Astrocyte (in vitro differentiated cells and primary cell): Measurements from ENCODE around the gene ABCF1.

Source experiments
- EZH2 ChIP-seq: IDR thresholded peaks from 2 replicates; pipeline ENCODE4 v1.6.1; 2012; ENCODE audit warnings: mild to moderate bottlenecking, low read length, inconsistent platforms; ENCODE audit not compliant: insufficient read depth
- TF ChIP-seq, protein P1 (sequence below): IDR thresholded peaks from 2 replicates; pipeline ENCODE4 v1.5.1; 2011; ENCODE audit warnings: low read depth, mild to moderate bottlenecking, inconsistent platforms, low read length, moderate library complexity; ENCODE audit not compliant: insufficient read depth

DNA sequence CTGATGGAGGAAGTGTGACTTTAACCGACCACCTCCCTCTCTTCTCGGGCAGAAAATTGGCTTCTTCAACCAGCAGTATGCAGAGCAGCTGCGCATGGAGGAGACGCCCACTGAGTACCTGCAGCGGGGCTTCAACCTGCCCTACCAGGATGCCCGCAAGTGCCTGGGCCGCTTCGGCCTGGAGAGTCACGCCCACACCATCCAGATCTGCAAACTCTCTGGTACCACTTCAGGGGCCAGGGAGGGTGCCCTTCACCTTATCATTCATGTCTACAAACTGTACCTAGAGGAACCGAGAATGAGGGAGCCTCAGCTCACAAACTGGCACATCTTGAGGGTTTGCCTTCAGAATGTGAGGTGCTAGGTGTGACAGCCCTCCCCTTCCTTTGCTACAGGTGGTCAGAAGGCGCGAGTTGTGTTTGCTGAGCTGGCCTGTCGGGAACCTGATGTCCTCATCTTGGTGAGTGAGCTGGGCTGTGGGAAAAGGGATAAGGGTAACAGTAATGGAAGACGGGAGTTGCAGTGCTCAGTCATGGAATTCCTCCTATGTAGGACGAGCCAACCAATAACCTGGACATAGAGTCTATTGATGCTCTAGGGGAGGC lies 18.6 kb downstream of the ABCF1 start:
- no peak for TF ChIP-seq EZH2
- TF ChIP-seq, protein P1, sequence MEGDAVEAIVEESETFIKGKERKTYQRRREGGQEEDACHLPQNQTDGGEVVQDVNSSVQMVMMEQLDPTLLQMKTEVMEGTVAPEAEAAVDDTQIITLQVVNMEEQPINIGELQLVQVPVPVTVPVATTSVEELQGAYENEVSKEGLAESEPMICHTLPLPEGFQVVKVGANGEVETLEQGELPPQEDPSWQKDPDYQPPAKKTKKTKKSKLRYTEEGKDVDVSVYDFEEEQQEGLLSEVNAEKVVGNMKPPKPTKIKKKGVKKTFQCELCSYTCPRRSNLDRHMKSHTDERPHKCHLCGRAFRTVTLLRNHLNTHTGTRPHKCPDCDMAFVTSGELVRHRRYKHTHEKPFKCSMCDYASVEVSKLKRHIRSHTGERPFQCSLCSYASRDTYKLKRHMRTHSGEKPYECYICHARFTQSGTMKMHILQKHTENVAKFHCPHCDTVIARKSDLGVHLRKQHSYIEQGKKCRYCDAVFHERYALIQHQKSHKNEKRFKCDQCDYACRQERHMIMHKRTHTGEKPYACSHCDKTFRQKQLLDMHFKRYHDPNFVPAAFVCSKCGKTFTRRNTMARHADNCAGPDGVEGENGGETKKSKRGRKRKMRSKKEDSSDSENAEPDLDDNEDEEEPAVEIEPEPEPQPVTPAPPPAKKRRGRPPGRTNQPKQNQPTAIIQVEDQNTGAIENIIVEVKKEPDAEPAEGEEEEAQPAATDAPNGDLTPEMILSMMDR: no peak
